ENCODE results near the gene ZNF385B.

GRCh38 chr2:179694963-179695362 is 166.4 kb downstream of the ZNF385B start:
- TF ChIP-seq CTCF (IDR thresholded peaks at IDR 0.05): no peak
- no peak for TF ChIP-seq POLR2AphosphoS5 (IDR thresholded peaks at IDR 0.05)
